Suprapubic skin (tissue), 4 donors: ENCODE measurements around the gene DDX43.

Source experiments
- CTCF ChIP-seq, 2 donors: fragments of 200-600 bp in 1 of 2; fragments of 450-650 bp in 1 of 2; sonication (generic) in 1 of 2; IDR thresholded peaks; one replicate each; pipeline ENCODE4 v1.5.1; 2016 to 2019; ENCODE audit warnings: antibody characterized with exemption in 2 of 2, mild to moderate bottlenecking in 1 of 2, moderate library complexity in 1 of 2
- EP300 ChIP-seq: sonication (generic); formaldehyde crosslinking; IDR thresholded peaks from one replicate; pipeline ENCODE4 v1.6.1; 2017; ENCODE audit warnings: antibody characterized with exemption
- POLR2A ChIP-seq, 2 donors: fragments of 450-650 bp; IDR thresholded peaks; one replicate each; pipeline ENCODE4 v1.6.1; 2017; ENCODE audit warnings: antibody characterized with exemption in 2 of 2, mild to moderate bottlenecking in 2 of 2, moderate library complexity in 2 of 2
- POLR2AphosphoS5 ChIP-seq, 3 donors: sonication (generic); formaldehyde crosslinking; IDR thresholded peaks; one replicate each; pipeline ENCODE4 v1.6.1; 2017; ENCODE audit warnings: antibody characterized with exemption in 3 of 3

GRCh38 chr6:73461537-73462350 is 67.1 kb downstream of the DDX43 start, which contains the start of gene MTO1:
- TF ChIP-seq POLR2AphosphoS5 (IDR thresholded peaks at IDR 0.05) (peak in 2 of 3 donors; percentile 85 to 94), CTCF (IDR thresholded peaks at IDR 0.05) (no peak), EP300 (no peak), POLR2A (IDR thresholded peaks at IDR 0.05) (no peak)
